H1 (cell line): ENCODE data around the gene KIDINS220. TPM values are rescaled to one million over a fixed set of nuclear protein-coding genes. Genes with fewer than 3 reads are reported as not detected.

Experiments
- CTCF ChIA-PET: fragments of 300-600 bp; sonication (Branson Sonifier 250); formaldehyde crosslinking; loops from one replicate; lab custom pipeline; 2021; ENCODE audit not compliant: partially characterized antibody; lab: Charles Lee
- POLR2A ChIA-PET: fragments of 300-600 bp; sonication (Branson Sonifier 250); formaldehyde crosslinking; loops from one replicate; lab custom pipeline; 2021; ENCODE audit warnings: inconsistent platforms; ENCODE audit not compliant: partially characterized antibody; lab: Charles Lee
- DNase-seq, 2 experiments: peaks; one replicate each; pipeline versions ENCODE4 v3.0.0 to v3.0.0-alpha.2; 2010 to 2022; ENCODE audit warnings: low spot score in 2 of 2, low read depth in 1 of 2, mixed read lengths in 1 of 2
- FAIRE-seq: peaks from 2 replicates; lab custom pipeline; 2011; peaks lifted over from hg19 to GRCh38; lab: Jason Lieb, UNC
- H2AFZ ChIP-seq: 2 replicates; pipeline ENCODE4 v1.8.1; 2012; ENCODE audit warnings: low read length, inconsistent platforms
- H2AK5ac ChIP-seq: 2 replicates; pipeline ENCODE4 v1.6.1; 2013; ENCODE audit warnings: low read depth, low read length
- H2BK120ac ChIP-seq: replicated peaks from 2 replicates; pipeline ENCODE3; 2013; ENCODE audit warnings: low read depth, low read length, inconsistent platforms
- H2BK12ac ChIP-seq: 2 replicates; pipeline ENCODE4 v1.6.1; 2013; ENCODE audit warnings: low read depth, low read length
- H2BK15ac ChIP-seq: 2 replicates; pipeline ENCODE4 v1.6.1; 2013; ENCODE audit warnings: low read length
- H2BK20ac ChIP-seq: 2 replicates; pipeline ENCODE4 v1.6.1; 2013; ENCODE audit warnings: low read length
- H2BK5ac ChIP-seq: 2 replicates; pipeline ENCODE4 v1.6.1; 2013; ENCODE audit warnings: low read depth, low read length
- H3K14ac ChIP-seq: 2 replicates; pipeline ENCODE4 v1.6.1; 2013; ENCODE audit warnings: inconsistent platforms; ENCODE audit not compliant: insufficient read length
- H3K18ac ChIP-seq: 2 replicates; pipeline ENCODE4 v1.6.1; 2013; ENCODE audit warnings: low read length; ENCODE audit errors: extremely low read depth
- H3K23ac ChIP-seq: 2 replicates; pipeline ENCODE4 v1.6.1; 2013; ENCODE audit warnings: inconsistent platforms; ENCODE audit not compliant: insufficient read length
- H3K23me2 ChIP-seq: 2 replicates; pipeline ENCODE4 v1.6.1; 2013; ENCODE audit warnings: low read depth, low read length
- H3K27ac ChIP-seq: 2 replicates; pipeline ENCODE4 v1.6.1; 2011; ENCODE audit warnings: low read depth, low read length, inconsistent platforms
- H3K27me3 ChIP-seq, 4 experiments: replicated peaks in 1 of 4; 1 replicate in 1 of 4; 2 replicates in 3 of 4; pipeline versions ENCODE4 v1.6.1 to v1.8.1; 2011 to 2013; ENCODE audit warnings: low read length in 3 of 4, mild to moderate bottlenecking in 3 of 4, inconsistent platforms in 2 of 4, mixed read lengths in 2 of 4, moderate library complexity in 1 of 4; ENCODE audit not compliant: control insufficient read depth in 3 of 4, insufficient read depth in 3 of 4; ENCODE audit errors: extremely low read depth in 1 of 4
- H3K36me3 ChIP-seq, 4 experiments: 2 replicates each; pipeline versions ENCODE4 v1.6.1 to v1.8.1; 2011 to 2013; ENCODE audit warnings: mild to moderate bottlenecking in 4 of 4, low read length in 3 of 4, moderate library complexity in 2 of 4, control low read depth in 1 of 4, inconsistent platforms in 1 of 4; ENCODE audit not compliant: insufficient read depth in 4 of 4, control insufficient read depth in 2 of 4
- H3K4ac ChIP-seq: replicated peaks from 2 replicates; pipeline ENCODE3; 2013; ENCODE audit warnings: low read length, low read depth, mixed read lengths, inconsistent platforms; ENCODE audit not compliant: insufficient read length
- H3K4me1 ChIP-seq, 4 experiments: replicated peaks in 1 of 4; 1 replicate in 1 of 4; 2 replicates in 3 of 4; pipeline versions ENCODE4 v1.6.1 to v1.8.1; 2011 to 2013; ENCODE audit warnings: low read length in 3 of 4, inconsistent platforms in 2 of 4, mixed read lengths in 1 of 4; ENCODE audit not compliant: insufficient read depth in 4 of 4, control insufficient read depth in 3 of 4
- H3K4me2 ChIP-seq, 2 experiments: 2 replicates each; pipeline versions ENCODE4 v1.6.1 to v1.8.1; 2011 to 2013; ENCODE audit warnings: low read depth in 2 of 2, low read length in 2 of 2, control low read depth in 1 of 2, inconsistent platforms in 1 of 2, mild to moderate bottlenecking in 1 of 2; ENCODE audit not compliant: insufficient read depth in 1 of 2
- H3K4me3 ChIP-seq, 4 experiments: fragments of 200-600, 300-600 bp in 1 of 4; sonication (generic), shearing (Covaris generic), sonication (Bioruptor Twin) in 1 of 4; 2 replicates each; pipeline versions ENCODE4 v1.5.1 to v1.8.1; 2011 to 2016; ENCODE audit warnings: low read length in 4 of 4, low read depth in 3 of 4, control low read depth in 2 of 4, inconsistent platforms in 2 of 4, mild to moderate bottlenecking in 2 of 4, mixed read lengths in 1 of 4, moderate library complexity in 1 of 4; ENCODE audit not compliant: insufficient read depth in 2 of 4; ENCODE audit errors: extremely low read depth in 1 of 4
- H3K56ac ChIP-seq: replicated peaks from 2 replicates; pipeline ENCODE3; 2013; ENCODE audit warnings: low read depth, mild to moderate bottlenecking, mixed read lengths, low read length, inconsistent platforms; ENCODE audit not compliant: insufficient read length
- H3K79me1 ChIP-seq: 2 replicates; pipeline ENCODE4 v1.6.1; 2013; ENCODE audit warnings: low read depth, low read length, control low read depth
- H3K79me2 ChIP-seq, 2 experiments: 2 replicates each; pipeline versions ENCODE4 v1.6.1 to v1.8.1; 2012 to 2013; ENCODE audit warnings: low read length in 2 of 2, mild to moderate bottlenecking in 2 of 2, inconsistent platforms in 1 of 2; ENCODE audit not compliant: insufficient read depth in 2 of 2, control insufficient read depth in 1 of 2
- H3K9ac ChIP-seq, 4 experiments: replicated peaks in 1 of 4; 1 replicate in 1 of 4; 2 replicates in 3 of 4; pipeline versions ENCODE4 v1.6.1 to v1.8.1; 2011 to 2013; ENCODE audit warnings: low read depth in 3 of 4, low read length in 3 of 4, control low read depth in 2 of 4, mild to moderate bottlenecking in 2 of 4, moderate library complexity in 2 of 4, inconsistent platforms in 1 of 4; ENCODE audit errors: extremely low read depth in 1 of 4
- H3K9me3 ChIP-seq, 2 experiments: 2 replicates each; pipeline versions ENCODE4 v1.6.1 to v1.8.1; 2012 to 2013; ENCODE audit warnings: mild to moderate bottlenecking in 2 of 2, moderate library complexity in 2 of 2, control low read depth in 1 of 2, inconsistent platforms in 1 of 2, low read depth in 1 of 2, low read length in 1 of 2, mixed read lengths in 1 of 2; ENCODE audit not compliant: insufficient read depth in 2 of 2
- H4K20me1 ChIP-seq, 2 experiments: replicated peaks in 1 of 2; 2 replicates each; pipeline versions ENCODE3 to v1.8.1; 2011 to 2013; ENCODE audit warnings: inconsistent platforms in 2 of 2, low read length in 2 of 2, mild to moderate bottlenecking in 1 of 2; ENCODE audit not compliant: insufficient read depth in 2 of 2, control insufficient read depth in 1 of 2
- H4K5ac ChIP-seq: 2 replicates; pipeline ENCODE4 v1.6.1; 2013; ENCODE audit warnings: low read length, low read depth, mixed read lengths, inconsistent platforms; ENCODE audit not compliant: insufficient read length
- H4K8ac ChIP-seq: 2 replicates; pipeline ENCODE4 v1.8.0; 2013; ENCODE audit warnings: mild to moderate bottlenecking, moderate library complexity, low read length, inconsistent platforms; ENCODE audit not compliant: insufficient read depth; ENCODE audit errors: extremely low read depth
- H4K91ac ChIP-seq: replicated peaks from 2 replicates; pipeline ENCODE3; 2013; ENCODE audit warnings: low read length, mixed read lengths, inconsistent platforms; ENCODE audit not compliant: insufficient read length
- RAD21 ChIP-seq, 2 experiments: IDR thresholded peaks in 1 of 2; conservative IDR thresholded peaks in 1 of 2; 2 replicates each; pipeline ENCODE4 v1.6.1; 2011; ENCODE audit warnings: low read depth in 2 of 2, low read length in 2 of 2, improper control_type of control experiment in 1 of 2, inconsistent platforms in 1 of 2, mild to moderate bottlenecking in 1 of 2, moderate library complexity in 1 of 2
- TBP ChIP-seq: IDR thresholded peaks from 2 replicates; pipeline ENCODE4 v1.6.1; 2011; ENCODE audit warnings: low read depth, low read length, improper control_type of control experiment
- WGBS, 2 experiments: shearing (Covaris generic) in 1 of 2; methylation state at CpG; one replicate each; pipeline versions ENCODE4 v1.1.6 to v1.1.7; 2013 to 2015; ENCODE audit warnings: low lambda C conversion rate in 2 of 2, mixed read lengths in 2 of 2, inconsistent platforms in 1 of 2, low coverage in 1 of 2, missing lambda C conversion rate in 1 of 2; ENCODE audit not compliant: insufficient replicate concordance in 2 of 2, insufficient coverage in 1 of 2, insufficient read length in 1 of 2; ENCODE audit errors: extremely low coverage in 1 of 2, missing lambda C conversion rate in 1 of 2; 5-methylcytosine and 5-hydroxymethylcytosine counted together
- polyA plus RNA-seq, 7 experiments: library from polyadenylated mRNA; depleted of rRNA in 3 of 7; stranded (reverse) in 5 of 7; unstranded in 2 of 7; fragments of >200 nt in 5 of 7; fragments of 200-250 nt in 2 of 7; gene quantifications; 1 replicate in 5 of 7; 2 replicates in 1 of 7; 4 replicates in 1 of 7; pipeline versions ENCODE4 v1.2.1 to v1.2.3, GENCODE V29; 2011 to 2013; ENCODE audit warnings: missing spikeins in 2 of 7, mixed read lengths in 2 of 7
- total RNA-seq: library from RNA; stranded (reverse); fragmentation: NEBNext Ultra II Directional; extraction: Animal tissue kit (Norgen Biotek cat#: 25700); gene quantifications from 2 replicates; pipeline ENCODE4 v1.2.1, GENCODE V29; 2021

KIDINS220 gene
- total and polyA plus RNA-seq, 2 of the 8 experiments (the other 6 are each of a cell fraction or from before 2014, with no cell fraction given) = 21.2 to 27.1 TPM

- ChIA-PET CTCF (interaction anchor here (0.7 to 1.4 kb wide), 3 partner anchors 23 to 663 kb away, joined by 3 to 4 read pairs (median 3); no protein-coding TSS in a partner anchor), POLR2A (interaction anchor here (1.1 kb wide), 1 partner anchor 17 kb away, joined by 3 read pairs; no protein-coding TSS in a partner anchor)
- Histone ChIP-seq H3K4me1 (no peaks in the 10 kb centered on the region; a peak in 1 of 7 replicates), H4K5ac (no peak overlapping the region), H3K14ac (no peak overlapping the region), H4K8ac (no peak overlapping the region), H3K23me2 (no peaks in the 10 kb centered on the region; the same call in 1 of the 2 replicates)
- TF ChIP-seq TBP (no peak), RAD21 (IDR thresholded peaks at IDR 0.05 in 1 of 2, conservative IDR thresholded peaks at IDR 0.05 in 1 of 2; ENCODE audit: low read depth in 2 of 2, low read length in 2 of 2) (0 out of 4 replicates have a peak, but pooled peaks of 1 of the 2 experiments have one; percentile 9)
- TF ChIP-seq, all 59 proteins: peak for 1
- FAIRE-seq (no peak), DNase-seq (no peak)
- no peaks in the 10 kb centered on the region for H3K9me3 ChIP-seq
- no peak overlapping the region for H3K9ac ChIP-seq
- H2BK15ac ChIP-seq = no peak overlapping the region
- no peaks in the 10 kb centered on the region for H3K27me3 ChIP-seq
- no peak overlapping the region for H2BK5ac ChIP-seq
- H3K79me1 ChIP-seq = no peaks in the 10 kb centered on the region
- no peak overlapping the region for H2BK20ac ChIP-seq
- H3K4ac ChIP-seq = no peak overlapping the region
- no peaks in the 10 kb centered on the region for H3K36me3 ChIP-seq
- H2BK120ac ChIP-seq = no peak overlapping the region
- no peak overlapping the region for H2AK5ac ChIP-seq
- no peak overlapping the region for H3K18ac ChIP-seq
- H3K27ac ChIP-seq = no peak overlapping the region
- H4K20me1 ChIP-seq = no peaks in the 10 kb centered on the region
- H3K79me2 ChIP-seq = no peaks in the 10 kb centered on the region
- WGBS, 2 experiments = 91% methylated on average over 16 of the region's 16 CpGs; no CpG with 5 or more reads in 1 of the 2 experiments
- no peak overlapping the region for H3K4me2 ChIP-seq
- no peak overlapping the region for H3K23ac ChIP-seq
- no peak overlapping the region for H3K56ac ChIP-seq
- H4K91ac ChIP-seq = no peak overlapping the region
- no peak overlapping the region for H2AFZ ChIP-seq
- H2BK12ac ChIP-seq = no peak overlapping the region
- H3K4me3 ChIP-seq = no peak overlapping the region
Measured at GRCh38 chr2:8701681-8702379, 135.6 kb downstream of the KIDINS220 start.
